ENCODE data around the gene ENTR1. TPM values are rescaled to one million over a fixed set of nuclear protein-coding genes. Genes with fewer than 3 reads are reported as not detected.

ENTR1 gene
- total and polyA plus RNA-seq, 4 donors = 25.5 to 48.4 (median 37.7) TPM

DNA sequence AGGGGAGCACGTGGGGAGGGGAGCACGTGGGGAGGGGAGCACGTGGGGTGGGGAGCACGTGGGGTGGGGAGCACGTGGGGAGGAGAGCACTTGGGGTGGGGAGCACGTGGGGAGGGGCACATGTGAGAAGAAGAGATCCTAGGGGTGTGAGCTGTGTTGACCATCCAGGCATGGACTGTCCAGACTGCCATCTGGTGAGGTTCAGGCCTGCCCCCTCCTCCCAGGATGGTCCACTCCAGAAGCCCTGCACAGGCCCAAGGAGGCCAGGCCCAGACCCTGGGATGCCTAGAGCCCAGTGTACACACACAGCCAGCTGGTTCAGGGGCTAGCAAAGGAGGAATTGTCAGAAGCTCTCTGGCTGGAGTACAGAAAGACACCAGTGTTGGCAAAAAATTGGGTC is 12.8 kb downstream of the ENTR1 start:
- peaks cover 0 to 15% (median 8%) of the 10 kb centered on the region in 5 donors for H3K4me1 ChIP-seq (ENCODE audit: control insufficient read depth in 5 of 5, insufficient read depth in 5 of 5, low read length in 5 of 5)
- no peak overlapping the region for H3K9ac ChIP-seq (ENCODE audit: insufficient read depth in 1 of 2, low read length in 2 of 2)
- H3K27ac ChIP-seq (ENCODE audit: low read depth in 1 of 2, low read length in 1 of 2) = no peak overlapping the region
- WGBS, 2 donors = 79 to 82% methylated on average over 6 of the region's 6 CpGs
- H3K27me3 ChIP-seq (ENCODE audit: control insufficient read depth in 3 of 3, insufficient read depth in 3 of 3, low read length in 2 of 3) = no peaks in the 10 kb centered on the region
- ATAC-seq (ENCODE audit: insufficient read depth, low FRiP score) (no peak), DNase-seq (no peak)
- no peaks in the 10 kb centered on the region for H3K9me3 ChIP-seq (ENCODE audit: control insufficient read depth in 4 of 4, insufficient read depth in 3 of 4, low read length in 3 of 4)
- H3K4me3 ChIP-seq = no peak overlapping the region
- peaks cover 5 to 46% (median 14%) of the 10 kb centered on the region in 4 donors for H3K36me3 ChIP-seq (ENCODE audit: control insufficient read depth in 4 of 4, insufficient read depth in 4 of 4, low read length in 4 of 4)
- TF ChIP-seq, protein P1, sequence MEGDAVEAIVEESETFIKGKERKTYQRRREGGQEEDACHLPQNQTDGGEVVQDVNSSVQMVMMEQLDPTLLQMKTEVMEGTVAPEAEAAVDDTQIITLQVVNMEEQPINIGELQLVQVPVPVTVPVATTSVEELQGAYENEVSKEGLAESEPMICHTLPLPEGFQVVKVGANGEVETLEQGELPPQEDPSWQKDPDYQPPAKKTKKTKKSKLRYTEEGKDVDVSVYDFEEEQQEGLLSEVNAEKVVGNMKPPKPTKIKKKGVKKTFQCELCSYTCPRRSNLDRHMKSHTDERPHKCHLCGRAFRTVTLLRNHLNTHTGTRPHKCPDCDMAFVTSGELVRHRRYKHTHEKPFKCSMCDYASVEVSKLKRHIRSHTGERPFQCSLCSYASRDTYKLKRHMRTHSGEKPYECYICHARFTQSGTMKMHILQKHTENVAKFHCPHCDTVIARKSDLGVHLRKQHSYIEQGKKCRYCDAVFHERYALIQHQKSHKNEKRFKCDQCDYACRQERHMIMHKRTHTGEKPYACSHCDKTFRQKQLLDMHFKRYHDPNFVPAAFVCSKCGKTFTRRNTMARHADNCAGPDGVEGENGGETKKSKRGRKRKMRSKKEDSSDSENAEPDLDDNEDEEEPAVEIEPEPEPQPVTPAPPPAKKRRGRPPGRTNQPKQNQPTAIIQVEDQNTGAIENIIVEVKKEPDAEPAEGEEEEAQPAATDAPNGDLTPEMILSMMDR (IDR thresholded peaks at IDR 0.05; ENCODE audit: control extremely low read depth, extremely low read depth) = no peak

DNA sequence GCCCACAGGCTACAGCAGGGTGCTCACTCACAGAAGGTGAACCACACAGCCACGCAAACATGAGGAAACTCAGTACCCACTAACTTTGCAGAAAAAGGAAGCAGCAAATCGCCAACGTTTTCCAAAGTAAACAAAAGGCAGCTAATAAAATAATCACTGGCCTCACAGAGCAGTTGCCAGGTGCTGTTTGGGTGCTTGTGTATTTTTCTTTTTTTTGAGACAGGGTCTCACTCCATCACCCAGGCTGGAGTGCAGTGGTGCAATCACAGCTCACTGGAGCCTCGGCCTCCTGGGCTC is 14.2 kb downstream of the ENTR1 start:
- H3K9me3 ChIP-seq (ENCODE audit: control insufficient read depth in 4 of 4, insufficient read depth in 3 of 4, low read length in 3 of 4) = no peaks in the 10 kb centered on the region
- DNase-seq (no peak), ATAC-seq (ENCODE audit: insufficient read depth, low FRiP score) (no peak)
- peaks cover 0 to 15% (median 8%) of the 10 kb centered on the region in 5 donors for H3K4me1 ChIP-seq (ENCODE audit: control insufficient read depth in 5 of 5, insufficient read depth in 5 of 5, low read length in 5 of 5)
- peaks cover 5 to 57% (median 15%) of the 10 kb centered on the region in 4 donors for H3K36me3 ChIP-seq (ENCODE audit: control insufficient read depth in 4 of 4, insufficient read depth in 4 of 4, low read length in 4 of 4)
- TF ChIP-seq, protein P1 (IDR thresholded peaks at IDR 0.05; ENCODE audit: control extremely low read depth, extremely low read depth) = no peak
- no peak overlapping the region for H3K27ac ChIP-seq (ENCODE audit: low read depth in 1 of 2, low read length in 1 of 2)
- no peaks in the 10 kb centered on the region for H3K27me3 ChIP-seq (ENCODE audit: control insufficient read depth in 3 of 3, insufficient read depth in 3 of 3, low read length in 2 of 3)
- 71 to 79% methylated on average over 4 of the region's 4 CpGs for WGBS, 2 donors
- H3K9ac ChIP-seq (ENCODE audit: insufficient read depth in 1 of 2, low read length in 2 of 2) = no peak overlapping the region
- H3K4me3 ChIP-seq = no peak overlapping the region

DNA sequence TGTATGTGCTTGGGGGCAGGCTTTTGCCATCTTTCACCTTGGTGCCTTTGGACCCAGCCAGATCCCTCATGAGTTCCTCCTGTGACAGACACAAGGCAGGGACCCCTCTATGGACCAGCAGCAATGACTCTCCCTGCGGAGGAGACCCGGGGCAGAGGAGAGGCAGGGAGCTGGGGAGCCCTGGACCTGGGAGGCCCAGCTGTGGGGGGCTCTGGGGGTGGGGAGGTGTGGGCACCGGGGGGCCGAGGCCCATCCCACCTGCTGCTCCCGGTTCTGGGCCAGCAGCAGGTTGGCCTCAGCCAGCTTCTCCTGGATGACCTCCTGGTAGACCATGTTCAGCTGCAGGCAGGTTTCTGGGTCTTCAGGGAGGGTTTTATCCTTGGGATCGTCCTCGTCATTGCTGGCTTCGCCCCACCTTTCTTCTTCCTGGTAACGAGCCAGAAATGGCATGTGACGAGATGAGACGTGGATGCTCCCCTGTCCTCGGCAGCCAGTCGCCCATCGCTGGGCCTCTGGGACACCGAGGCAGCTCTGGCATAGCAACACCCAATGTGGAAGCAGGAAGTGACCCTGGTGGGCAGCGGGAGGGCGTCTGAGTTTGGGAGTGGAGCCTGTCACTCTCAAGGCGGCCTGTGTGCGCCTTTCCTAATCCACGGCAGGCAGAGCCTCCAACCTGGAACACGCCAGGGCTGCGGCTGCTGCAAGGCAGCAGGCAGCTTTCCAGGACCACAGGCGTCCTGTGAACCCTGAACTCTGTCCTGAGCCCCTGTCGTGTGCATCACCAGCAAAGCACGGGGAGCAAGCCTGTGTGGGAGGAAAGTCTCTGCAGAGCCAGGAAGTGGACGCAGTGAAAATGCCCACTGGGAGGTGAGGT is 14.8 kb downstream of the ENTR1 start:
- DNase-seq (no peak), ATAC-seq (ENCODE audit: insufficient read depth, low FRiP score) (no peak)
- H3K4me3 ChIP-seq = no peak overlapping the region
- H3K9ac ChIP-seq (ENCODE audit: insufficient read depth in 1 of 2, low read length in 2 of 2) = no peak overlapping the region
- H3K36me3 ChIP-seq (ENCODE audit: control insufficient read depth in 4 of 4, insufficient read depth in 4 of 4, low read length in 4 of 4) = peaks cover 5 to 57% (median 15%) of the 10 kb centered on the region in 4 donors
- peaks cover 0 to 15% (median 8%) of the 10 kb centered on the region in 5 donors for H3K4me1 ChIP-seq (ENCODE audit: control insufficient read depth in 5 of 5, insufficient read depth in 5 of 5, low read length in 5 of 5)
- H3K27me3 ChIP-seq (ENCODE audit: control insufficient read depth in 3 of 3, insufficient read depth in 3 of 3, low read length in 2 of 3) = no peaks in the 10 kb centered on the region
- no peaks in the 10 kb centered on the region for H3K9me3 ChIP-seq (ENCODE audit: control insufficient read depth in 4 of 4, insufficient read depth in 3 of 4, low read length in 3 of 4)
- 88 to 97% methylated on average over 25 to 26 of the region's 26 CpGs for WGBS, 2 donors
- TF ChIP-seq, protein P1 (IDR thresholded peaks at IDR 0.05; ENCODE audit: control extremely low read depth, extremely low read depth) = no peak
- no peak overlapping the region for H3K27ac ChIP-seq (ENCODE audit: low read depth in 1 of 2, low read length in 1 of 2)

Data from lung (tissue), 12 donors.